Mesendoderm (in vitro differentiated cells): ENCODE measurements around the gene C16orf89.
"Not testable (repeated sequence)": the region's sequence is repeated elsewhere in the genome, so short reads cannot be mapped to it uniquely, and the experiment has no call there.

ENCODE experiments used
- DNase-seq: peaks from one replicate; pipeline ENCODE4 v3.0.0; 2013
- H2AK5ac ChIP-seq: 2 replicates; pipeline ENCODE4 v1.6.1; 2013; ENCODE audit warnings: low read length, inconsistent platforms
- H2BK120ac ChIP-seq: 2 replicates; pipeline ENCODE4 v1.6.1; 2013; ENCODE audit warnings: low read depth, mild to moderate bottlenecking, low read length, moderate library complexity, mixed read lengths
- H2BK15ac ChIP-seq: replicated peaks from 2 replicates; pipeline ENCODE4 v1.6.1; 2013; ENCODE audit warnings: low read depth, mild to moderate bottlenecking, moderate library complexity
- H2BK5ac ChIP-seq: 2 replicates; pipeline ENCODE4 v1.6.1; 2013; ENCODE audit warnings: low read length, inconsistent platforms
- H3K18ac ChIP-seq: 2 replicates; pipeline ENCODE4 v1.6.1; 2013; ENCODE audit warnings: mild to moderate bottlenecking, low read length, mixed read lengths
- H3K23ac ChIP-seq: one replicate; pipeline ENCODE4 v1.6.1; 2013; ENCODE audit warnings: low read length
- H3K27ac ChIP-seq: 2 replicates; pipeline ENCODE4 v1.5.1; 2013; ENCODE audit warnings: low read depth, mild to moderate bottlenecking, inconsistent platforms, low read length, moderate library complexity
- H3K27me3 ChIP-seq: 2 replicates; pipeline ENCODE4 v1.6.1; 2013; ENCODE audit warnings: low read length, control low read depth, mild to moderate bottlenecking, inconsistent platforms; ENCODE audit not compliant: insufficient read depth, poor library complexity
- H3K36me3 ChIP-seq: 2 replicates; pipeline ENCODE4 v1.6.1; 2013; ENCODE audit warnings: low read length, inconsistent platforms; ENCODE audit not compliant: control insufficient read depth, insufficient read depth
- H3K4ac ChIP-seq: one replicate; pipeline ENCODE4 v1.6.1; 2013; ENCODE audit warnings: low read depth, mild to moderate bottlenecking, low read length, moderate library complexity
- H3K4me1 ChIP-seq: 2 replicates; pipeline ENCODE4 v1.6.1; 2013; ENCODE audit warnings: low read depth, low read length, inconsistent platforms; ENCODE audit not compliant: control insufficient read depth
- H3K4me2 ChIP-seq: 2 replicates; pipeline ENCODE4 v1.6.1; 2013; ENCODE audit warnings: low read length
- H3K4me3 ChIP-seq: 2 replicates; pipeline ENCODE4 v1.5.1; 2013; ENCODE audit warnings: mild to moderate bottlenecking, low read length
- H3K56ac ChIP-seq: one replicate; pipeline ENCODE4 v1.6.1; 2013; ENCODE audit warnings: low read length
- H3K79me1 ChIP-seq: 2 replicates; pipeline ENCODE4 v1.6.1; 2013; ENCODE audit warnings: low read length, inconsistent platforms
- H3K79me2 ChIP-seq: 2 replicates; pipeline ENCODE4 v1.6.1; 2013; ENCODE audit warnings: mild to moderate bottlenecking, low read length; ENCODE audit not compliant: control insufficient read depth, insufficient read depth
- H3K9ac ChIP-seq: 2 replicates; pipeline ENCODE4 v1.6.1; 2013; ENCODE audit warnings: low read length, inconsistent platforms
- H4K5ac ChIP-seq: one replicate; pipeline ENCODE4 v1.6.1; 2013; ENCODE audit warnings: low read length
- H4K8ac ChIP-seq: one replicate; pipeline ENCODE4 v1.6.1; 2013; ENCODE audit warnings: low read depth, mild to moderate bottlenecking, control low read depth, low read length, moderate library complexity
- WGBS: extraction: QIAGEN DNeasy Blood & Tissue Kit; methylation state at CpG from one replicate; pipeline ENCODE4 v1.1.7; 2013; ENCODE audit warnings: low lambda C conversion rate, missing lambda C conversion rate; ENCODE audit not compliant: insufficient coverage; ENCODE audit errors: extremely low coverage; 5-methylcytosine and 5-hydroxymethylcytosine counted together

Gene C16orf89

GRCh38 chr16:5054876-5055865 lies 10.6 kb downstream of the C16orf89 start:
- no peak overlapping the region for H4K8ac ChIP-seq
- H3K79me1 ChIP-seq: no peaks in the 10 kb centered on the region
- no peak overlapping the region for H3K4me2 ChIP-seq
- H3K4ac ChIP-seq: no peak overlapping the region
- no peak overlapping the region for H2BK15ac ChIP-seq
- no peak overlapping the region for H3K18ac ChIP-seq
- H3K27ac ChIP-seq: no peak overlapping the region
- no CpG with 5 or more reads among the region's 16 CpGs for WGBS
- H3K56ac ChIP-seq: no peak overlapping the region
- peaks cover 3% of the 10 kb centered on the region for H3K4me1 ChIP-seq
- no peaks in the 10 kb centered on the region for H3K27me3 ChIP-seq
- H3K23ac ChIP-seq: no peak overlapping the region
- H4K5ac ChIP-seq: no peak overlapping the region
- H2BK120ac ChIP-seq: no peak overlapping the region
- H3K36me3 ChIP-seq: no peaks in the 10 kb centered on the region
- no peak overlapping the region for H2BK5ac ChIP-seq
- no peak overlapping the region for H3K9ac ChIP-seq
- DNase-seq: no peak
- H2AK5ac ChIP-seq: no peak overlapping the region
- no peak overlapping the region for H3K4me3 ChIP-seq
- no peaks in the 10 kb centered on the region for H3K79me2 ChIP-seq

DNA sequence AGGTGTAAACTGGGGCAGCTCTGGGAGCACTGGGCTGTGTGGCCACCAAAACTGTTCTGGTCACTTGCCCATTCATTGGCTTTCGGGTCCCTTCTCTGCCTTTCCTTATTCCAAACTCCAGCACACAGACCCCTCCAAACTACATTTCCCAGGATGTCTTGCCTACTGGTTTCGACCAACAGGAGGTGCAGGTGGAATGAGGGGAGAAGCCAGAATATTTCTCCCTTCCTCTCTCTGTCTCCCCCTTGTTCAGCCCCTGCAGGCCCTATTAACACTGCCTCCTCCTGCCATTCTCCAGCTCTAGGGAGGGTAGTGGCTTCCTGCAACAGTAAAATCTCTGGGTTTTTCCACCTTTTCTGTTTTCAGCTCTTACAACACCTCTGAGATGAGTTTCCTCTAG lies 18.8 kb downstream of the C16orf89 start:
- Histone ChIP-seq H4K5ac (no peak overlapping the region), H2BK120ac (no peak overlapping the region)

GRCh38 chr16:5045499-5046115 lies 20.1 kb downstream of the C16orf89 start:
- no CpG with 5 or more reads among the region's 10 CpGs for WGBS
- no peak overlapping the region for H3K9ac ChIP-seq
- H3K4me3 ChIP-seq: no peak overlapping the region
- H3K23ac ChIP-seq: no peak overlapping the region
- no peak overlapping the region for H2AK5ac ChIP-seq
- no peak overlapping the region for H2BK15ac ChIP-seq
- H4K5ac ChIP-seq: no peak overlapping the region
- no peaks in the 10 kb centered on the region for H3K36me3 ChIP-seq
- H2BK120ac ChIP-seq: no peak overlapping the region
- no peak for DNase-seq
- H4K8ac ChIP-seq: no peak overlapping the region
- no peak overlapping the region for H3K4me2 ChIP-seq
- no peak overlapping the region for H3K18ac ChIP-seq
- no peak overlapping the region for H3K4ac ChIP-seq
- H3K79me2 ChIP-seq: no peaks in the 10 kb centered on the region
- no peaks in the 10 kb centered on the region for H3K79me1 ChIP-seq
- no peak overlapping the region for H3K27ac ChIP-seq
- H3K56ac ChIP-seq: no peak overlapping the region
- no peak overlapping the region for H2BK5ac ChIP-seq
- H3K4me1 ChIP-seq: no peaks in the 10 kb centered on the region
- H3K27me3 ChIP-seq: no peaks in the 10 kb centered on the region

More for the DNA sequence above, 18.8 kb downstream of the C16orf89 start:
- no peak overlapping the region for H3K9ac ChIP-seq
- no peak overlapping the region for H3K4me2 ChIP-seq
- H3K18ac ChIP-seq: no peak overlapping the region
- no peak overlapping the region for H2AK5ac ChIP-seq
- H3K79me2 ChIP-seq: no peaks in the 10 kb centered on the region
- H3K27me3 ChIP-seq: no peaks in the 10 kb centered on the region
- no peak overlapping the region for H3K27ac ChIP-seq
- WGBS: no CpG with 5 or more reads among the region's 2 CpGs
- H3K56ac ChIP-seq: no peak overlapping the region
- H3K4me1 ChIP-seq: no peaks in the 10 kb centered on the region
- no peak overlapping the region for H2BK15ac ChIP-seq
- H3K23ac ChIP-seq: no peak overlapping the region
- no peaks in the 10 kb centered on the region for H3K36me3 ChIP-seq
- DNase-seq: no peak
- H3K4ac ChIP-seq: no peak overlapping the region
- H2BK5ac ChIP-seq: no peak overlapping the region
- no peak overlapping the region for H4K8ac ChIP-seq
- H3K4me3 ChIP-seq: no peak overlapping the region
- no peaks in the 10 kb centered on the region for H3K79me1 ChIP-seq

DNA sequence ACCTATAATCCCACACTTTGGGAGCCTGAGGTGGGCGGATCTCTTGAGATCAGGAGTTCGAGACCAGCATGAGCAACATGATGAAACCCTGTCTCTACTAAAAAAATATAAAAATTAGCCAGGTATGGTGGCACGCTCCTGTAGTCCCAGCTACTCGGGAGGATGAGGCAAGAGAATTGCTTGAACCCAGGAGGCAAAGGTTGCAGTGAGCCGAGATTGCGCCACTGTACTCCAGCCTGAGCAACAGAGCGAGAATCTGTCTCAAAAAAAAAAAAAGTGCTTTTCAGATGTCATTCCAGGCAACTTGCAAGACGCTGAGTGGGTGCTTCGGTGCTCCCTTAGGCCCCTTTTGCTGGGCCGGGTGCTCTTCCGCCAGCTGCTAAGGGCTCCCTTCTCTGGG lies 21.2 kb downstream of the C16orf89 start:
- not testable (repeated sequence) for H2BK15ac ChIP-seq, H3K18ac ChIP-seq, DNase-seq, H3K56ac ChIP-seq, H4K5ac ChIP-seq, H3K4me1 ChIP-seq, H3K27me3 ChIP-seq, H3K4me3 ChIP-seq, H4K8ac ChIP-seq, H2BK5ac ChIP-seq, H3K36me3 ChIP-seq, H3K79me2 ChIP-seq, H3K9ac ChIP-seq, H3K27ac ChIP-seq, H2AK5ac ChIP-seq, H3K4ac ChIP-seq, H2BK120ac ChIP-seq, H3K23ac ChIP-seq, H3K4me2 ChIP-seq, H3K79me1 ChIP-seq
- WGBS: no CpG with 5 or more reads among the region's 11 CpGs

DNA sequence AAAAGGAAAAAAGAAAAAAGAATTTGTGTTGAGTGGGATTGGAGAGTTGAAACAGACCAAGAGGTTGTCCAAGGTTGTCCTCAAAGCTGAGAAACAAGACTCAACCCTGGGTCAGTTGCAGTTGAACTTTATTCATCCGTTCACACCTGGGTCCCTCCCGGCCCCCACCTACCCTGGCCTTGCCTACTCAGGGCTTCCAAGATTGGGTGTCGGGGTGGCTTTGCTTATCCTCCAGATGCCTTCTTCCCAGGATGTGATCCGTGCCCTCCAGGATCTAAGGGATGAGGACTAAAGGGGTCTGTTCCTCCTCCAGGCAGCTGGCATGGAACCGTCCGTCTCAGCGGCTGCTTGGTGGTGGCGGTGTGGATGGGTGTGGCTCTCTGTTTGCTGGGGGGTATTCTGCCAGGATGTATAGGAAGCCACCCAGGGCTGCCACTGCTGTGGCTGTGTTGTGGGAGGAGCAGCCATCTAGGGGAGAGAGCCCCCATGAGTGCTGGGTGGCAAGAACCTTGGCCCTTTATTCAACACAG lies 21.7 kb downstream of the C16orf89 start:
- no peak overlapping the region for H4K5ac ChIP-seq
- H4K8ac ChIP-seq: no peak overlapping the region
- H2BK120ac ChIP-seq: no peak overlapping the region
- H3K4me3 ChIP-seq: no peak overlapping the region
- H3K27me3 ChIP-seq: no peaks in the 10 kb centered on the region
- no peak overlapping the region for H3K18ac ChIP-seq
- H3K9ac ChIP-seq: no peak overlapping the region
- no peaks in the 10 kb centered on the region for H3K79me2 ChIP-seq
- no peaks in the 10 kb centered on the region for H3K4me1 ChIP-seq
- H3K36me3 ChIP-seq: no peaks in the 10 kb centered on the region
- no peak for DNase-seq
- H3K23ac ChIP-seq: no peak overlapping the region
- H2BK15ac ChIP-seq: no peak overlapping the region
- no peak overlapping the region for H2AK5ac ChIP-seq
- H3K4me2 ChIP-seq: no peak overlapping the region
- no CpG with 5 or more reads among the region's 8 CpGs for WGBS
- no peak overlapping the region for H3K4ac ChIP-seq
- no peak overlapping the region for H2BK5ac ChIP-seq
- no peak overlapping the region for H3K27ac ChIP-seq
- no peaks in the 10 kb centered on the region for H3K79me1 ChIP-seq
- no peak overlapping the region for H3K56ac ChIP-seq
